GM12892 (cell line): ENCODE results near the gene CDX1.

Experiments
- DNase-seq: peaks from one replicate; pipeline ENCODE4 v3.0.0; 2011; ENCODE audit not compliant: insufficient read length
- FAIRE-seq: peaks from 2 replicates; lab custom pipeline; 2011; peaks lifted over from hg19 to GRCh38; lab: Jason Lieb, UNC
- POLR2A ChIP-seq: IDR thresholded peaks from 2 replicates; pipeline ENCODE4 v1.6.1; 2011; ENCODE audit warnings: low read depth, low read length, control low read depth
- POLR2AphosphoS5 ChIP-seq: IDR thresholded peaks from 2 replicates; pipeline ENCODE4 v1.6.1; 2011; ENCODE audit warnings: low read depth, low read length, control low read depth
- TAF1 ChIP-seq: IDR thresholded peaks from 2 replicates; pipeline ENCODE4 v1.6.1; 2011; ENCODE audit warnings: low read depth, mild to moderate bottlenecking, control low read depth, low read length, borderline replicate concordance

Gene CDX1

GRCh38 chr5:150214289-150214688, 47.7 kb downstream of the CDX1 start:
- TF ChIP-seq TAF1 (no peak), POLR2AphosphoS5 (no peak), POLR2A (no peak)
- no peak for DNase-seq
- no peak for FAIRE-seq

GRCh38 chr5:150215979-150216944, 49.7 kb downstream of the CDX1 start:
- TF ChIP-seq TAF1, result no peak
- TF ChIP-seq POLR2AphosphoS5, result no peak
- TF ChIP-seq POLR2A, result no peak
- FAIRE-seq (no peak), DNase-seq (no peak)

GRCh38 chr5:150217038-150217437, 50.5 kb downstream of the CDX1 start:
- no peak for TF ChIP-seq POLR2A
- no peak for TF ChIP-seq TAF1
- no peak for TF ChIP-seq POLR2AphosphoS5
- DNase-seq, result no peak
- FAIRE-seq, result no peak

GRCh38 chr5:150217873-150218692, 51.5 kb downstream of the CDX1 start:
- TF ChIP-seq POLR2AphosphoS5 (no peak), TAF1 (no peak), POLR2A (no peak)
- peak; percentile 85 for DNase-seq
- peak; percentile 97 for FAIRE-seq

- no peak for TF ChIP-seq POLR2A
- no peak for TF ChIP-seq POLR2AphosphoS5
- TF ChIP-seq TAF1, result no peak
- no peak for FAIRE-seq
These were observed 52.1 kb downstream of the CDX1 start for GRCh38 chr5:150218693-150219035.

GRCh38 chr5:150219142-150219541, 52.6 kb downstream of the CDX1 start:
- FAIRE-seq, result no peak
- no peak for DNase-seq

More at GRCh38 chr5:150218693-150219035, 52.1 kb downstream of the CDX1 start:
- DNase-seq, result no peak

GRCh38 chr5:150219861-150220260, 53.3 kb downstream of the CDX1 start:
- TF ChIP-seq POLR2AphosphoS5, result no peak
- no peak for TF ChIP-seq POLR2A
- TF ChIP-seq TAF1, result no peak
- no peak for FAIRE-seq

More at GRCh38 chr5:150219142-150219541, 52.6 kb downstream of the CDX1 start:
- no peak for TF ChIP-seq TAF1
- no peak for TF ChIP-seq POLR2A
- TF ChIP-seq POLR2AphosphoS5, result no peak

GRCh38 chr5:150221471-150221870, 54.9 kb downstream of the CDX1 start:
- no peak for TF ChIP-seq POLR2AphosphoS5
- TF ChIP-seq TAF1, result no peak
- TF ChIP-seq POLR2A, result no peak
- no peak for FAIRE-seq
- no peak for DNase-seq

More at GRCh38 chr5:150219861-150220260, 53.3 kb downstream of the CDX1 start:
- DNase-seq, result no peak

- TF ChIP-seq POLR2A (no peak), TAF1 (no peak), POLR2AphosphoS5 (no peak)
- DNase-seq (no peak), FAIRE-seq (no peak)
These were observed 56.3 kb downstream of the CDX1 start for GRCh38 chr5:150222906-150223305.

- FAIRE-seq, result no peak
- DNase-seq, result no peak
- no peak for TF ChIP-seq POLR2AphosphoS5
- TF ChIP-seq TAF1, result no peak
- no peak for TF ChIP-seq POLR2A
These were observed 56.9 kb downstream of the CDX1 start for GRCh38 chr5:150223474-150223873.

GRCh38 chr5:150224483-150225027, 58.0 kb downstream of the CDX1 start:
- DNase-seq (no peak), FAIRE-seq (no peak)
- TF ChIP-seq POLR2A, result no peak

- TF ChIP-seq POLR2A, result no peak
- TF ChIP-seq TAF1, result no peak
- TF ChIP-seq POLR2AphosphoS5, result no peak
- no peak for DNase-seq
- no peak for FAIRE-seq
These were observed 60.5 kb downstream of the CDX1 start for GRCh38 chr5:150227036-150227435.
